Nephron progenitor cell (in vitro differentiated cells): ENCODE measurements around the gene LHFPL5.

Source experiments
- DNase-seq: peaks from one replicate; pipeline ENCODE4 v3.0.0; 2021
- H3K27ac Mint-ChIP-seq: 2 replicates; pipeline ENCODE4 v1.8.0; 2021; ENCODE audit warnings: mild to moderate bottlenecking, moderate library complexity, mixed read lengths
- H3K27me3 Mint-ChIP-seq: 2 replicates; pipeline ENCODE4 v1.8.0; 2021; ENCODE audit warnings: mild to moderate bottlenecking, low read depth, mixed read lengths; ENCODE audit not compliant: poor library complexity
- H3K36me3 Mint-ChIP-seq: 2 replicates; pipeline ENCODE4 v1.8.0; 2021; ENCODE audit warnings: low read depth, mixed read lengths
- H3K4me1 Mint-ChIP-seq: 2 replicates; pipeline ENCODE4 v1.8.0; 2021; ENCODE audit warnings: mixed read lengths
- H3K4me3 Mint-ChIP-seq: 2 replicates; pipeline ENCODE4 v1.8.0; 2021; ENCODE audit warnings: mild to moderate bottlenecking, moderate library complexity, mixed read lengths
- H3K9me3 Mint-ChIP-seq: 2 replicates; pipeline ENCODE4 v1.8.0; 2021; ENCODE audit warnings: mild to moderate bottlenecking, moderate library complexity, mixed read lengths
- CTCF ChIP-seq: fragments of 200-600 bp; sonication (generic); IDR thresholded peaks from 2 replicates; pipeline ENCODE4 v1.5.0; 2021; ENCODE audit warnings: antibody characterized with exemption

Gene LHFPL5

DNA sequence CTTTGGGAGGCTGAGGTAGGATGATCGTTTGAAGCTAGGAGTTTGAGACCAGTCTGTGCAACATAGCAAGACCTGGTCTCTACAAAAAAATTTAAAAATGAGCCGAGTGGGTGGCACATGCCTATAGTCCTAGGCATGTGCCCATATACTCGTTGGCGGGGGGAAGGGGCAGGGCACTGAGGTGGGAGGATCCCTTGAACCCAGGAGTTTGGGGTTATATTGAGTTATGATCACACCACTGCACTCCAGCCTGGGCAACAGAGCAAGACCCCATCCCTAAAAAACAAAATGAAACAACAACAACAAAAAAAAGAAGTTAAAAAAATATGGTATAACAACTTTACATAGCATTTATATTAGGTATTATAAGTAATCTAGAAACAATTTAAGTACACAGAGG is 47.8 kb downstream of the LHFPL5 start:
- no peak overlapping the region for H3K4me3 Mint-ChIP-seq
- no peak overlapping the region for H3K27ac Mint-ChIP-seq
- no peak for DNase-seq
- H3K4me1 Mint-ChIP-seq, result no peaks in the 10 kb centered on the region
- peaks cover 21% of the 10 kb centered on the region for H3K9me3 Mint-ChIP-seq
- H3K36me3 Mint-ChIP-seq, result peaks cover 94% of the 10 kb centered on the region
- TF ChIP-seq CTCF, result no peak
- no peaks in the 10 kb centered on the region for H3K27me3 Mint-ChIP-seq

DNA sequence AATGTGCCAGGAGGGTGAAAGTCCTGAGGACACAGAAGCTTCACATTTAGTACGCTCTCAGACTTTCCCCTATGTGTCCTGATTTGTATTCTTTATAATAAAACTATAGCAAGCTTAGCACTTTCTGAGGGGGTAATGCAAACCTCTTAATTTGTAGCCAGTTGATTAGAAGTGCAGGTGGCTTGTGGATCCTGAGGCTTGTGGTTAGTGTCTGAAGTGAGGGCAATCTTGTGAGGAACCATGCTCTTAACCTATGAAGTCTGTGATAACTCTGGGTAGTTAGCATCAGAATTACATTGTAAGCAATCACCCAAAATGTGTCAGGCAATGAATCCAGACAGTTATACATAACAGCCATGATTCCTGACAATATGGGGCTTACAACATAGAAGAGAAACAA is 51.1 kb downstream of the LHFPL5 start:
- no peaks in the 10 kb centered on the region for H3K4me1 Mint-ChIP-seq

GRCh38 chr6:35857853-35858252 is 52.7 kb downstream of the LHFPL5 start:
- DNase-seq, result no peak
- TF ChIP-seq CTCF, result no peak
- Mint-ChIP-seq H3K36me3 (peaks cover 87% of the 10 kb centered on the region), H3K9me3 (no peaks in the 10 kb centered on the region), H3K27me3 (no peaks in the 10 kb centered on the region), H3K4me1 (no peaks in the 10 kb centered on the region), H3K4me3 (no peak overlapping the region), H3K27ac (no peak overlapping the region)

More for the DNA sequence above, 51.1 kb downstream of the LHFPL5 start:
- TF ChIP-seq CTCF, result no peak
- H3K27ac Mint-ChIP-seq, result no peak overlapping the region
- H3K36me3 Mint-ChIP-seq, result peaks cover 88% of the 10 kb centered on the region
- no peak for DNase-seq
- H3K27me3 Mint-ChIP-seq, result no peaks in the 10 kb centered on the region
- no peak overlapping the region for H3K4me3 Mint-ChIP-seq
- H3K9me3 Mint-ChIP-seq, result no peaks in the 10 kb centered on the region

DNA sequence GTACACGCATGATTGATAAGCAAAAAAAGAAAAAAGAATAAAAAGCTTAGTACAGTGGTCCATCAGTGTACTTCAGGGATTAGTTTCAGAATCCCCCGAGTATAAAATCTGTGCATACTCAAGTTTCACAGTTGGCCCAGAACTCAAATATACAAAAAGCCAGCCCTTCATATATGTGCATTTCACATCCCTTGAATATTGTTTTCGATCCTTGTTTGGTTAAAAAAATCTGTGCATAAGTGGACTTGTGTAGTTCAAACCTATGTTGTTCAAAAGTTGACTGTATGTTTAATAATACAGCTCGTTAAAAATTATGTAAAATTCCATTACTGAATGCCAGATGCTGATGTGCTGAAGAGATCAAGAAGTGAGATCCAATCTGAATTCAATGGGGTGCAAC is 54.2 kb downstream of the LHFPL5 start:
- no peak overlapping the region for H3K4me3 Mint-ChIP-seq
- H3K9me3 Mint-ChIP-seq, result peaks cover 9% of the 10 kb centered on the region

More for the DNA sequence above, 54.2 kb downstream of the LHFPL5 start:
- DNase-seq, result no peak
- no peak for TF ChIP-seq CTCF
- Mint-ChIP-seq H3K27me3 (no peaks in the 10 kb centered on the region), H3K36me3 (peaks cover 85% of the 10 kb centered on the region), H3K4me1 (no peaks in the 10 kb centered on the region), H3K27ac (no peak overlapping the region)
